GM19035 (cell line): ENCODE data around the gene SIPA1L3.
A peak's percentile ranks its signal among the peaks of the same experiment; 100 is the strongest.
"Not testable (repeated sequence)": the region's sequence is repeated elsewhere in the genome, so short reads cannot be mapped to it uniquely, and the experiment has no call there.

Source experiments
- ATAC-seq: cut with Tn5 transposase; IDR thresholded peaks from one replicate; pipeline ENCODE4 v1.9.1; 2021; ENCODE audit not compliant: unreplicated experiment

SIPA1L3 gene

GRCh38 chr19:37914908-37915307, 7.9 kb downstream of the SIPA1L3 start:
- no peak for ATAC-seq

- ATAC-seq: no peak
These were observed 13.8 kb downstream of the SIPA1L3 start for GRCh38 chr19:37920591-37921450.

GRCh38 chr19:37924573-37924972, 17.6 kb downstream of the SIPA1L3 start:
- ATAC-seq: not testable (repeated sequence)

GRCh38 chr19:37925212-37925611, 18.2 kb downstream of the SIPA1L3 start:
- ATAC-seq: no peak

- no peak for ATAC-seq
These were observed 19.2 kb downstream of the SIPA1L3 start for GRCh38 chr19:37926255-37926654.

- no peak for ATAC-seq
These were observed 19.7 kb downstream of the SIPA1L3 start for GRCh38 chr19:37926711-37927110.

GRCh38 chr19:37928527-37929286, 21.7 kb downstream of the SIPA1L3 start:
- peak; percentile 70 for ATAC-seq

- ATAC-seq: no peak
These were observed 22.4 kb downstream of the SIPA1L3 start for GRCh38 chr19:37929355-37929923.

GRCh38 chr19:37930416-37930815, 23.4 kb downstream of the SIPA1L3 start:
- no peak for ATAC-seq

- ATAC-seq: no peak
These were observed 25.1 kb downstream of the SIPA1L3 start for GRCh38 chr19:37931881-37932655.

GRCh38 chr19:37932985-37933936, 26.3 kb downstream of the SIPA1L3 start:
- no peak for ATAC-seq

GRCh38 chr19:37933937-37934358, 26.9 kb downstream of the SIPA1L3 start:
- no peak for ATAC-seq

GRCh38 chr19:37935341-37935740, 28.3 kb downstream of the SIPA1L3 start:
- ATAC-seq: no peak

- ATAC-seq: no peak
These were observed 29.2 kb downstream of the SIPA1L3 start for GRCh38 chr19:37936166-37936565.

GRCh38 chr19:37936886-37937285, 29.9 kb downstream of the SIPA1L3 start:
- no peak for ATAC-seq

GRCh38 chr19:37938353-37938752, 31.3 kb downstream of the SIPA1L3 start:
- ATAC-seq: no peak

GRCh38 chr19:37941782-37942515, 34.9 kb downstream of the SIPA1L3 start:
- ATAC-seq: no peak

- no peak for ATAC-seq
These were observed 35.5 kb downstream of the SIPA1L3 start for GRCh38 chr19:37942516-37942902.

GRCh38 chr19:37943480-37943879, 36.5 kb downstream of the SIPA1L3 start:
- ATAC-seq: no peak
